Measurements from ENCODE around the gene FKBP2.

DNA sequence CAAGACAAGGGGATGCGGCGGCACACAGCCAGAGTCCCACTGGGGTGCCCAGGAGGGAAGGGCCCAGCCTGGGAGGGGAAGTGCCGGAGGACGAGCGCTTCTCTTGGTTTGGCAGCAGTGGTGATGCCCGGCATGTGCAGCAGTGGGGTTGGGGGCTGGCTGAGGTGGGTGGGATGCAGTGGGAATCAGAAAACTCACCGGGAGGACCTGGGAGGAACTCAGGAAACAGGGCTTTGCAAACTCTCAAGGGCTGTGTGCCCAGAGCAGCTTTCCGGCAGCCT, 31.4 kb upstream of the FKBP2 start:
- TF ChIP-seq YY1 (IDR thresholded peaks at IDR 0.05) (no peak), TAF1 (conservative IDR thresholded peaks at IDR 0.05) (no peak), JUND (IDR thresholded peaks at IDR 0.05) (no peak)
- TF ChIP-seq, protein P1, sequence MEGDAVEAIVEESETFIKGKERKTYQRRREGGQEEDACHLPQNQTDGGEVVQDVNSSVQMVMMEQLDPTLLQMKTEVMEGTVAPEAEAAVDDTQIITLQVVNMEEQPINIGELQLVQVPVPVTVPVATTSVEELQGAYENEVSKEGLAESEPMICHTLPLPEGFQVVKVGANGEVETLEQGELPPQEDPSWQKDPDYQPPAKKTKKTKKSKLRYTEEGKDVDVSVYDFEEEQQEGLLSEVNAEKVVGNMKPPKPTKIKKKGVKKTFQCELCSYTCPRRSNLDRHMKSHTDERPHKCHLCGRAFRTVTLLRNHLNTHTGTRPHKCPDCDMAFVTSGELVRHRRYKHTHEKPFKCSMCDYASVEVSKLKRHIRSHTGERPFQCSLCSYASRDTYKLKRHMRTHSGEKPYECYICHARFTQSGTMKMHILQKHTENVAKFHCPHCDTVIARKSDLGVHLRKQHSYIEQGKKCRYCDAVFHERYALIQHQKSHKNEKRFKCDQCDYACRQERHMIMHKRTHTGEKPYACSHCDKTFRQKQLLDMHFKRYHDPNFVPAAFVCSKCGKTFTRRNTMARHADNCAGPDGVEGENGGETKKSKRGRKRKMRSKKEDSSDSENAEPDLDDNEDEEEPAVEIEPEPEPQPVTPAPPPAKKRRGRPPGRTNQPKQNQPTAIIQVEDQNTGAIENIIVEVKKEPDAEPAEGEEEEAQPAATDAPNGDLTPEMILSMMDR (IDR thresholded peaks at IDR 0.05; ENCODE audit: low read depth, low read length, missing input control) = no peak

Data from liver (tissue), 3 donors.